Fibroblast of lung (primary cell): ENCODE measurements around the gene DNAH17. TPM values are rescaled to one million over a fixed set of nuclear protein-coding genes. Genes with fewer than 3 reads are reported as not detected.

Experiments used
- DNase-seq, 2 donors: peaks; one replicate each; pipeline versions ENCODE4 v3.0.0 to v3.0.0-alpha.2; 2010; ENCODE audit warnings: low read depth in 2 of 2
- H2AFZ ChIP-seq: 2 replicates; pipeline ENCODE4 v1.5.1; 2012; ENCODE audit warnings: low read length, control low read depth, inconsistent platforms
- H3K27ac ChIP-seq: 2 replicates; pipeline ENCODE4 v1.5.1; 2011; ENCODE audit warnings: low read length, control low read depth; ENCODE audit not compliant: insufficient read depth
- H3K27me3 ChIP-seq: 2 replicates; pipeline ENCODE4 v1.5.1; 2011; ENCODE audit warnings: mild to moderate bottlenecking, low read length; ENCODE audit not compliant: control insufficient read depth, insufficient read depth
- H3K36me3 ChIP-seq: 2 replicates; pipeline ENCODE4 v1.5.1; 2011; ENCODE audit warnings: low read length; ENCODE audit not compliant: control insufficient read depth, insufficient read depth
- H3K4me1 ChIP-seq: 2 replicates; pipeline ENCODE4 v1.5.1; 2011; ENCODE audit warnings: low read length; ENCODE audit not compliant: control insufficient read depth, insufficient read depth; ENCODE audit errors: extremely low read depth
- H3K4me2 ChIP-seq: 2 replicates; pipeline ENCODE4 v1.5.1; 2011; ENCODE audit warnings: low read length, control low read depth; ENCODE audit not compliant: insufficient read depth; ENCODE audit errors: extremely low read depth
- H3K4me3 ChIP-seq, 4 experiments: fragments of 200-600 bp in 1 of 4; sonication (generic) in 1 of 4; replicated peaks in 1 of 4; 2 replicates each; pipeline ENCODE4 v1.5.1; 2011 to 2016; ENCODE audit warnings: low read length in 4 of 4, low read depth in 3 of 4, mild to moderate bottlenecking in 3 of 4, control low read depth in 2 of 4, inconsistent platforms in 1 of 4, mixed read lengths in 1 of 4; ENCODE audit not compliant: insufficient read depth in 1 of 4; ENCODE audit errors: control extremely low read depth in 1 of 4
- H3K79me2 ChIP-seq: 2 replicates; pipeline ENCODE4 v1.5.1; 2012; ENCODE audit warnings: mild to moderate bottlenecking, low read length, inconsistent platforms; ENCODE audit not compliant: control insufficient read depth, insufficient read depth
- H3K9ac ChIP-seq: 2 replicates; pipeline ENCODE4 v1.5.1; 2011; ENCODE audit warnings: mild to moderate bottlenecking, low read length, control low read depth; ENCODE audit not compliant: insufficient read depth
- H3K9me3 ChIP-seq: 2 replicates; pipeline ENCODE4 v1.5.1; 2012; ENCODE audit warnings: low read depth, low read length; ENCODE audit not compliant: control insufficient read depth, insufficient read depth
- H4K20me1 ChIP-seq: 2 replicates; pipeline ENCODE4 v1.5.1; 2011; ENCODE audit warnings: low read length; ENCODE audit not compliant: control insufficient read depth, insufficient read depth; ENCODE audit errors: extremely low read depth
- EZH2 ChIP-seq: IDR thresholded peaks from 2 replicates; pipeline ENCODE4 v1.5.1; 2012; ENCODE audit warnings: low read length, control low read depth, mild to moderate bottlenecking; ENCODE audit errors: missing control alignments
- polyA plus RNA-seq, 2 donors: library from polyadenylated mRNA; depleted of rRNA in 1 of 2; stranded (reverse) in 1 of 2; unstranded in 1 of 2; fragments of >200 nt; gene quantifications; 2 replicates each; pipeline ENCODE4 v1.2.1, GENCODE V29; 2011 to 2012; ENCODE audit warnings: missing spikeins in 1 of 2
- total RNA-seq: library from RNA; depleted of rRNA; stranded (reverse); fragments of >200 nt; gene quantifications from 2 replicates; pipeline ENCODE4 v1.2.1, GENCODE V29; 2014
- TF ChIP-seq, protein P1 (sequence below), 2 donors: IDR thresholded peaks in 1 of 2; conservative IDR thresholded peaks in 1 of 2; 1 replicate in 1 of 2; 2 replicates in 1 of 2; pipeline ENCODE4 v1.5.1; 2011 to 2012; ENCODE audit warnings: low read length in 2 of 2, control low read depth in 1 of 2, inconsistent platforms in 1 of 2, low read depth in 1 of 2, mild to moderate bottlenecking in 1 of 2

The DNAH17 gene
- total and polyA plus RNA-seq, 2 donors (not counting 1 experiment from before 2014, with no cell fraction given) = not detected

DNA sequence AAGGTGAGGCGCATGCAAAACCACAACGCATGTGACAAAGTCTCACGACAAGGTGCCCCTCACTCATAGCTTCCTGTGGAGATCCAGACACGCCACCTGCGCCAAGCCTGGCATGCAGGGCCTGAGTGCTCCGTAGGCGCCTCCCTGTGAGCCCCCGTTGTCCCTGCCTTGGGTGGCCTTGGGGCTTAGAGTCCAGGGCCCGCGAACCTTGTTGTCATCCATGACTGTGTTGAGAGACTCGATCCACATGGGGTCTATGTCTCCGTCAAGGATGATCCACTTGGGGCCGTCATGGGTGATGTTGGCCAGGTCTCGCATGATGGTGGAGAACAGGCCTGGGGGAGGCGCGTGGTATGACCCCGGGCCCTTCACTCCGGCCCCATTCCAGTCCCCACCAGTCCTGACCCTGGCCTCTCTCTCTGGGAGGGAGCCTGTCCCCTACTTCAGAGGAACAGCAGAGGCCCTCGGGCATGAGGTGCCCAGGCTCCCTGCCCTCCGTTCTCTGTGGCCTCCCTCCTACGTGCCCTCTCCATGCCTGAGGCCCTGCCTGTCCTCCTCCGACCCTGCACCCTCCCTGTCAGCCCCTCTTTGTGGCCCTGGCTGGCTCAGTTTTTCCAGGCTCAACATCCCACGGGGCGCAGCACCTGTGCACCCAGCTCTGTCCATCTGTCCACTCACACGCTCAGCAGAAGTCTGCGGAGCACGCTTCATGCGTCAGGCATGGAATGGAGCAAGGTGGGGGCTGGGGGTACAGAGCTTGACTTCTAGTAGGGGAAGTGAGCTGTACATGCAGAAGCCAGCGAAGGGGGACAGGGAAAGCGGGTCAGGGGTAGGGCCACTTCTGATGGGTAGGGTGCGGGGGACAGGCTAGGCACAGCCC lies 85.7 kb downstream of the DNAH17 start:
- Histone ChIP-seq H2AFZ (no peak overlapping the region), H3K9me3 (no peaks in the 10 kb centered on the region), H4K20me1 (no peaks in the 10 kb centered on the region), H3K4me3 (no peak overlapping the region), H3K4me2 (no peak overlapping the region), H3K27ac (no peak overlapping the region), H3K9ac (no peak overlapping the region), H3K4me1 (no peaks in the 10 kb centered on the region), H3K79me2 (no peaks in the 10 kb centered on the region), H3K27me3 (no peaks in the 10 kb centered on the region), H3K36me3 (no peaks in the 10 kb centered on the region)
- no peak for DNase-seq
- TF ChIP-seq EZH2 = no peak
- TF ChIP-seq, protein P1, sequence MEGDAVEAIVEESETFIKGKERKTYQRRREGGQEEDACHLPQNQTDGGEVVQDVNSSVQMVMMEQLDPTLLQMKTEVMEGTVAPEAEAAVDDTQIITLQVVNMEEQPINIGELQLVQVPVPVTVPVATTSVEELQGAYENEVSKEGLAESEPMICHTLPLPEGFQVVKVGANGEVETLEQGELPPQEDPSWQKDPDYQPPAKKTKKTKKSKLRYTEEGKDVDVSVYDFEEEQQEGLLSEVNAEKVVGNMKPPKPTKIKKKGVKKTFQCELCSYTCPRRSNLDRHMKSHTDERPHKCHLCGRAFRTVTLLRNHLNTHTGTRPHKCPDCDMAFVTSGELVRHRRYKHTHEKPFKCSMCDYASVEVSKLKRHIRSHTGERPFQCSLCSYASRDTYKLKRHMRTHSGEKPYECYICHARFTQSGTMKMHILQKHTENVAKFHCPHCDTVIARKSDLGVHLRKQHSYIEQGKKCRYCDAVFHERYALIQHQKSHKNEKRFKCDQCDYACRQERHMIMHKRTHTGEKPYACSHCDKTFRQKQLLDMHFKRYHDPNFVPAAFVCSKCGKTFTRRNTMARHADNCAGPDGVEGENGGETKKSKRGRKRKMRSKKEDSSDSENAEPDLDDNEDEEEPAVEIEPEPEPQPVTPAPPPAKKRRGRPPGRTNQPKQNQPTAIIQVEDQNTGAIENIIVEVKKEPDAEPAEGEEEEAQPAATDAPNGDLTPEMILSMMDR (conservative IDR thresholded peaks at IDR 0.05 in 1 of 2, IDR thresholded peaks at IDR 0.05 in 1 of 2; ENCODE audit: low read depth in 1 of 2, low read length in 2 of 2) = no peak

DNA sequence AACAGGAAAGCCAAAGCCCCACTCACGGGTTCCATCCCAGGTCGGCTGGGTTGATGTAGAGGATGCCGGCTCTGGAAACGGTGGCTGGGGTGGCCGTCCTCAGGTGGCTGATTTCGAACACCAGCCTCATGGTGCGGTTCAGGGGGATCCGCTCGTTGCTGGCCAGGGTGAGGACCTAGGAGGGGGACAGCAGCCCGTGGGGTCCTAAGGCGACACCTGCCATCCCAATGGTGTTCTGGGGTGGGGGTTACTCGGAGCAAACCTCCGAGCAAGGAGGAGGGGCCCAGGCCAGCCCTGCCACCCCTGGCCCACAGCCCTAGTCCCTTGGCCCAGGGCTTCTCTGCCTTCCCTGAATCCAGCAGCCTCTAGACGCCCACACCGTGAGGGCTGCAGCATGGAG lies 86.5 kb downstream of the DNAH17 start:
- Histone ChIP-seq H3K9ac (no peak overlapping the region), H3K9me3 (no peaks in the 10 kb centered on the region), H4K20me1 (no peaks in the 10 kb centered on the region), H3K79me2 (no peaks in the 10 kb centered on the region), H3K4me2 (no peak overlapping the region), H3K36me3 (no peaks in the 10 kb centered on the region), H3K4me1 (no peaks in the 10 kb centered on the region), H2AFZ (no peak overlapping the region), H3K27me3 (no peaks in the 10 kb centered on the region), H3K4me3 (no peak overlapping the region), H3K27ac (no peak overlapping the region)
- TF ChIP-seq EZH2 = no peak
- TF ChIP-seq, protein P1 (conservative IDR thresholded peaks at IDR 0.05 in 1 of 2, IDR thresholded peaks at IDR 0.05 in 1 of 2; ENCODE audit: low read depth in 1 of 2, low read length in 2 of 2) = no peak
- no peak for DNase-seq

DNA sequence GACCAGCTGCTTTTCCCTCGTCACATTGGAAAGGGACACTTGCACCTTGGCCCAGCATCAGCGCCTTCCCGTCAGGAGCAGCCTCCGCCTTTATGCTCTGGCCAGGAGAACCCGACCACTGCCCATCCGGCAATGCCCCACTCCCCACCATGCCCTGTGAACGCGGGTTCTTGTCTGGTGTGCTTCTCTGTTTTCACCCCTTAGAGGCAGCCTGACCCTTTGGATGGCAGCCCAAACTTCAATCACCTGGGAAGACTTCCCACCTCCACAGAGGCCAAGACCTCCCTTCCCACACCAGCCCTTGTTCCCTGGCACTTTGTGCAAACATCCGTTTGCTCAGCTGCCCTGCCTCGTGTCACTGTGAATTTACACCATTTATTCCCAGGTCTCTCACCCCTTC lies 87.0 kb downstream of the DNAH17 start:
- Histone ChIP-seq H3K27ac (no peak overlapping the region), H4K20me1 (no peaks in the 10 kb centered on the region), H3K4me1 (no peaks in the 10 kb centered on the region), H3K9me3 (no peaks in the 10 kb centered on the region), H3K4me2 (no peak overlapping the region), H3K27me3 (no peaks in the 10 kb centered on the region), H3K79me2 (no peaks in the 10 kb centered on the region), H2AFZ (no peak overlapping the region), H3K36me3 (no peaks in the 10 kb centered on the region), H3K4me3 (no peak overlapping the region), H3K9ac (no peak overlapping the region)
- DNase-seq = no peak
- no peak for TF ChIP-seq EZH2
- TF ChIP-seq, protein P1 (conservative IDR thresholded peaks at IDR 0.05 in 1 of 2, IDR thresholded peaks at IDR 0.05 in 1 of 2; ENCODE audit: low read depth in 1 of 2, low read length in 2 of 2) = no peak
